Measurements from ENCODE around the gene THSD7A. TPM values are rescaled to one million over a fixed set of nuclear protein-coding genes. Genes with fewer than 3 reads are reported as not detected.

THSD7A gene
- total and polyA plus RNA-seq, 4 donors, result 0.15 to 2.7 (median 1.9) TPM

DNA sequence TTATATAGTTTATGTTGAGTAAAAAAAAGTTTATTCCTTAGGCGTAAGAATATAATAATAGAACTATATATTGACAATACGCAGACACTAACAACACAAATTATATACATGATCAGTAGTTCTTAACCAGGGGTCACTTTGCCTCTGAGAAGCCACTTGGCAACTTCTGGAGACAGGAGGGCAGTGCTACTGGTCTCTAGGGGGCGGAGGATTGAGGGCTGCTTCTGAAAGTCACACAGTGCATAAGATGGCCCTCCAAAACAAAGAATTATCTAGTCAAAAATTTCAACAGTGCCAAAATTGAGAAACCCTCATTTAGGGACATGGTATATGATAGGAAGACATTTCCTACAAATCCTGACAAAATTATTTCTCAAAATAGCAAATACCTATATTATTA, 77.1 kb downstream of the THSD7A start (continued):
- TF ChIP-seq, protein P1, sequence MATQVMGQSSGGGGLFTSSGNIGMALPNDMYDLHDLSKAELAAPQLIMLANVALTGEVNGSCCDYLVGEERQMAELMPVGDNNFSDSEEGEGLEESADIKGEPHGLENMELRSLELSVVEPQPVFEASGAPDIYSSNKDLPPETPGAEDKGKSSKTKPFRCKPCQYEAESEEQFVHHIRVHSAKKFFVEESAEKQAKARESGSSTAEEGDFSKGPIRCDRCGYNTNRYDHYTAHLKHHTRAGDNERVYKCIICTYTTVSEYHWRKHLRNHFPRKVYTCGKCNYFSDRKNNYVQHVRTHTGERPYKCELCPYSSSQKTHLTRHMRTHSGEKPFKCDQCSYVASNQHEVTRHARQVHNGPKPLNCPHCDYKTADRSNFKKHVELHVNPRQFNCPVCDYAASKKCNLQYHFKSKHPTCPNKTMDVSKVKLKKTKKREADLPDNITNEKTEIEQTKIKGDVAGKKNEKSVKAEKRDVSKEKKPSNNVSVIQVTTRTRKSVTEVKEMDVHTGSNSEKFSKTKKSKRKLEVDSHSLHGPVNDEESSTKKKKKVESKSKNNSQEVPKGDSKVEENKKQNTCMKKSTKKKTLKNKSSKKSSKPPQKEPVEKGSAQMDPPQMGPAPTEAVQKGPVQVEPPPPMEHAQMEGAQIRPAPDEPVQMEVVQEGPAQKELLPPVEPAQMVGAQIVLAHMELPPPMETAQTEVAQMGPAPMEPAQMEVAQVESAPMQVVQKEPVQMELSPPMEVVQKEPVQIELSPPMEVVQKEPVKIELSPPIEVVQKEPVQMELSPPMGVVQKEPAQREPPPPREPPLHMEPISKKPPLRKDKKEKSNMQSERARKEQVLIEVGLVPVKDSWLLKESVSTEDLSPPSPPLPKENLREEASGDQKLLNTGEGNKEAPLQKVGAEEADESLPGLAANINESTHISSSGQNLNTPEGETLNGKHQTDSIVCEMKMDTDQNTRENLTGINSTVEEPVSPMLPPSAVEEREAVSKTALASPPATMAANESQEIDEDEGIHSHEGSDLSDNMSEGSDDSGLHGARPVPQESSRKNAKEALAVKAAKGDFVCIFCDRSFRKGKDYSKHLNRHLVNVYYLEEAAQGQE (IDR thresholded peaks at IDR 0.05), result no peak

DNA sequence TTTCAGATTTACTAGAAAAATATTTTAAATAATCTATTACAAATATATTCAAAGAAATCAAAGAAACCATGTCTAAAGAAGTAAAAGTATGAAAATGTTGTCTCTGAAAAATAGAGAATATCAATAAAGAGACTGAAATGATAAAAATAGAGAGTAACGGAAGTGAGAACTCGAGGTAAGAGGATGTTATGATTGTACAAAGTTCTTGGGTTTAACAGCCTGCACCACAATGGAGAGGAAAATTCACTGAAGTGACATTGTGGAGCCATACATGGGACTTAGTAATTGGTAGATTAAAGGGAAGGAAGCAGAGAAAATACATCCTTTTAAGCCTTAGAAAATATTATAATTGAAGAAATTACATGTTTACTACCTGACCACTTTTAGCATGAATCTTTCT, 77.9 kb downstream of the THSD7A start:
- Histone ChIP-seq H3K4me3 (ENCODE audit: low read depth in 1 of 3, low read length in 3 of 3) (no peak overlapping the region), H3K27ac (ENCODE audit: low read depth in 1 of 2, low read length in 2 of 2) (no peak overlapping the region), H3K9me3 (ENCODE audit: control insufficient read depth in 4 of 4, low read length in 3 of 4) (no peaks in the 10 kb centered on the region), H3K9ac (ENCODE audit: low read depth in 1 of 2, low read length in 2 of 2) (no peak overlapping the region), H3K36me3 (ENCODE audit: control insufficient read depth in 4 of 4, insufficient read depth in 3 of 4, low read depth in 1 of 4, low read length in 3 of 4) (no peaks in the 10 kb centered on the region), H3K27me3 (ENCODE audit: control insufficient read depth in 4 of 4, insufficient read depth in 4 of 4, low read length in 3 of 4) (no peaks in the 10 kb centered on the region), H3K4me1 (ENCODE audit: control insufficient read depth in 4 of 4, insufficient read depth in 4 of 4, low read length in 3 of 4) (no peaks in the 10 kb centered on the region)
- no peak for DNase-seq (ENCODE audit: low spot score)
- TF ChIP-seq YY1 (IDR thresholded peaks at IDR 0.05), result no peak
- TF ChIP-seq NR2F2 (IDR thresholded peaks at IDR 0.05), result no peak
- TF ChIP-seq, protein P1 (IDR thresholded peaks at IDR 0.05), result no peak
- no peak for TF ChIP-seq JUND (IDR thresholded peaks at IDR 0.05)
- TF ChIP-seq, protein P2, sequence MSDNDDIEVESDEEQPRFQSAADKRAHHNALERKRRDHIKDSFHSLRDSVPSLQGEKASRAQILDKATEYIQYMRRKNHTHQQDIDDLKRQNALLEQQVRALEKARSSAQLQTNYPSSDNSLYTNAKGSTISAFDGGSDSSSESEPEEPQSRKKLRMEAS (IDR thresholded peaks at IDR 0.05), result no peak
- no peak for TF ChIP-seq EGR1 (IDR thresholded peaks at IDR 0.05; ENCODE audit: low read depth in 2 of 2)
- TF ChIP-seq, protein P3, sequence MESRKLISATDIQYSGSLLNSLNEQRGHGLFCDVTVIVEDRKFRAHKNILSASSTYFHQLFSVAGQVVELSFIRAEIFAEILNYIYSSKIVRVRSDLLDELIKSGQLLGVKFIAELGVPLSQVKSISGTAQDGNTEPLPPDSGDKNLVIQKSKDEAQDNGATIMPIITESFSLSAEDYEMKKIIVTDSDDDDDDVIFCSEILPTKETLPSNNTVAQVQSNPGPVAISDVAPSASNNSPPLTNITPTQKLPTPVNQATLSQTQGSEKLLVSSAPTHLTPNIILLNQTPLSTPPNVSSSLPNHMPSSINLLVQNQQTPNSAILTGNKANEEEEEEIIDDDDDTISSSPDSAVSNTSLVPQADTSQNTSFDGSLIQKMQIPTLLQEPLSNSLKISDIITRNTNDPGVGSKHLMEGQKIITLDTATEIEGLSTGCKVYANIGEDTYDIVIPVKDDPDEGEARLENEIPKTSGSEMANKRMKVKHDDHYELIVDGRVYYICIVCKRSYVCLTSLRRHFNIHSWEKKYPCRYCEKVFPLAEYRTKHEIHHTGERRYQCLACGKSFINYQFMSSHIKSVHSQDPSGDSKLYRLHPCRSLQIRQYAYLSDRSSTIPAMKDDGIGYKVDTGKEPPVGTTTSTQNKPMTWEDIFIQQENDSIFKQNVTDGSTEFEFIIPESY (IDR thresholded peaks at IDR 0.05), result no peak
- TF ChIP-seq FOXA2 (IDR thresholded peaks at IDR 0.05), result no peak
- TF ChIP-seq TAF1 (conservative IDR thresholded peaks at IDR 0.05), result no peak
- TF ChIP-seq HNF4G (IDR thresholded peaks at IDR 0.05), result no peak
- TF ChIP-seq HNF4A (conservative IDR thresholded peaks at IDR 0.05), result no peak
- TF ChIP-seq, protein P4, sequence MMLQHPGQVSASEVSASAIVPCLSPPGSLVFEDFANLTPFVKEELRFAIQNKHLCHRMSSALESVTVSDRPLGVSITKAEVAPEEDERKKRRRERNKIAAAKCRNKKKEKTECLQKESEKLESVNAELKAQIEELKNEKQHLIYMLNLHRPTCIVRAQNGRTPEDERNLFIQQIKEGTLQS (IDR thresholded peaks at IDR 0.05), result no peak
- no peak for TF ChIP-seq RXRA (IDR thresholded peaks at IDR 0.05)
- 89% methylated on average over 2 of the region's 2 CpGs for WGBS

Data from liver (tissue), 9 donors.